Renal pelvis (tissue), 4 donors: ENCODE data around the gene TLE1. TPM values are rescaled to one million over a fixed set of nuclear protein-coding genes. Genes with fewer than 3 reads are reported as not detected.
"Not testable (repeated sequence)": the region's sequence is repeated elsewhere in the genome, so short reads cannot be mapped to it uniquely, and the experiment has no call there.

Source experiments
- DNase-seq: peaks from one replicate; pipeline ENCODE4 v3.0.0-alpha.2; 2013
- polyA plus RNA-seq, 3 donors: library from polyadenylated mRNA; unstranded; fragments of 120-200 nt; gene quantifications; one replicate each; pipeline ENCODE4 v1.2.1, GENCODE V29; 2013; ENCODE audit not compliant: insufficient read length in 3 of 3

TLE1 gene
- polyA plus RNA-seq, 3 donors, result 53.3 to 77.5 (median 67.6) TPM

DNA sequence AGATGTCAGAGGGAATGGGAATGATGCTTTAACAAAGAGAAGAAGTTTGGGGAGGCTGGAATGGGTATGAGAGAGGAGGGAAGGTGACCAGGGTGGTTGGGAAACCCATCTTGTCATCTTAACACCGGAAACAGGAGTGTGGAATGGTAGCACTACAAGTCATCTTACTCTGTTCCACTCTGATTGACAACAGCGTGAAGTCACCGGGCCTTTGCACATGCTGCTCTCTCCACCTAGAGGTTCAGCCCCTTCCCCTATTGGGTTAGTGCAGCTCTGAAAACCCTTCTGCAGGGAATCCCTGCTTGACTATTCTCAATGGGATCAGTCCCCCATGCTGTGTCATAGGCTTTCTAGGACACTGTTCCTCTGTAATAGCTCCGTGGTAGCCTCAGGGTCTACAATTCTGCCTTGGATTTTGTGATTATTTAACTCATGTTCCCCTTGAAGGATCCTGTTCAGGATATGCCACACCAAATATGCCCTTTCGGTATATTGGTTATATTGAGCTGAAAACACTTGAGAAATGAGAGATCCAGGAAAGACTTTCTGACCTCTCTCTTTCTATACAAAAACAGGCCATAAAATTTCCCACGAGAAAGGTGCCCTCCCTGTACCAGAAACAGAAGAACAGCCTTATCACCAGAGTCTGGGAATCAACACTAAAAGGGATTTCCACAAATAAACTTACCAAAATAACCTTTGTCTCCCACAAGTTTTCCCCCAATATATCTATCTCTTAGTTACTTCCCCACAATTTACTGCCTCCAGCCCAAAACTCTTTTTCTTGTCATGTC lies 86.3 kb downstream of the TLE1 start:
- DNase-seq, result no peak

- DNase-seq, result no peak
These were observed 87.4 kb downstream of the TLE1 start for GRCh38 chr9:81601639-81602623.

DNA sequence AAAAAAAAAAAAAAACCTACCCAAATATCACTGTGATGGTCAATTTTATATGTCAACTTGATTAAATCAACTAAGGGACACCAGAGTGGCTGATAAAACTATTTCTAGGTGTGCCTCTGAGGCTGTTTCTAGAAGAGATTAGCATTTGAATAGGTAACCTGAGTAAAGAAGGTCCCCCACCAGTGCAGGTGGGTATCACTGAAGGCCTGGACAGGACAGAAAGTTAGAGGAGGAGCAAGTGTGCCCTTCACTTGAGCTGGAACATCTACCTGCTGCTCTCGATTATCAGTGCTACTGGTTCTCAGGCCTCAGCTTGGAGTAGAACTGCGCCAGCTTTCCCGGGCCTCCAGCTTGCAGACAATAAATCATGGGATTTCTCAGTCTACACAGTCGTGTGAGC lies 88.7 kb downstream of the TLE1 start:
- no peak for DNase-seq

- DNase-seq, result no peak
These were observed 89.5 kb downstream of the TLE1 start for GRCh38 chr9:81599837-81600236.

GRCh38 chr9:81598811-81599210 lies 90.5 kb downstream of the TLE1 start:
- no peak for DNase-seq

- DNase-seq, result no peak
These were observed 91.2 kb downstream of the TLE1 start for GRCh38 chr9:81598123-81598497.

- no peak for DNase-seq
These were observed 91.8 kb downstream of the TLE1 start for GRCh38 chr9:81597419-81598122.

- DNase-seq, result no peak
These were observed 92.5 kb downstream of the TLE1 start for GRCh38 chr9:81596679-81597418.

DNA sequence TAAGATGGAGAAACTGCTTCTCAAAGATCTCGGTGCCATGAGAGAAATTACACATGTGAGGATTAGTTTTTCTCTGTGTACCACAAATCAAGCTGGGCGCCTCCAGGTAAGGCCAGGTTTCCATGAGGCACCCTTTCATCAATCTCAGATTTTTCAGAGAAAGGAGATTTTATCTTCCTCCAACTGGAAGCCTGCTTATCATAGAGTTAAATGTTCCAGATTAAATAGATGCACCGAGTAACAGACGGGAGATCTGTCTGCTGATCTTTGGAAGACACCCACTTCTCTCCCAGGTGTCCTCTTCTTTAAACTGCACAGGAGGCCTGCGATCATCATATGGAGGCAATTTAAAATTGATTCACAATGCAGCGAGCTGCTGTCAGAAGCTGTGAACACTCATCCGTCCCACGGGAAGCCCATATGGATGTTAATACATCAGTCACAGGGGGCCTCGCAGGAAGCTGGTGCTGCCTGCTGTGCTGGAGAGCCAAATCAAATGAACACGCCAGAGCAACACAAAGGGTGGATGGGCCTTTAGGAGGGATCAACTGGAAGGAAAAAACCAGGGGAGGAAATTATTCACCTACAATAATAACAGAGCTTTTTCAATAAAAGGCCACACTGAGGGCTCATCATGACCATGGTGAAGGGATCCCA lies 93.3 kb downstream of the TLE1 start:
- DNase-seq, result no peak

DNA sequence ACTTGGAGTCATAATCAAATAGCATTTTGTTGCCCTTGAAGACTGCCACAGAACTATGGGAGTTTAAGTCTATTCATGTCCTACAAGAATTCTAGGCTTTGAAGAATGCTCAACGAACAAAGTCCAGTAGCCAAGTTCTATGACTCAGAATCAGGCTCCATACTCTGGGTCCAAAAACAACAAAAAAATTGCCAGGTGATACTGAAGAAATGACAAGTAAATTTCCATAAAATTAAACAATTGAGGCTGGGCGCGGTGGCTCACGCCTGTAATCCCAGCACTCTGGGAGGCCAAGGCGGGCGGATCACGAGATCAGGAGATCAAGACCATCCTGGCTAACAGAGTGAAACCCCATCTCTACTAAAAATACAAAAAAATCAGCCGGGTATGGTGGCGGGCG lies 94.1 kb downstream of the TLE1 start:
- DNase-seq, result not testable (repeated sequence)

- DNase-seq, result no peak
These were observed 94.9 kb downstream of the TLE1 start for GRCh38 chr9:81594415-81594814.

DNA sequence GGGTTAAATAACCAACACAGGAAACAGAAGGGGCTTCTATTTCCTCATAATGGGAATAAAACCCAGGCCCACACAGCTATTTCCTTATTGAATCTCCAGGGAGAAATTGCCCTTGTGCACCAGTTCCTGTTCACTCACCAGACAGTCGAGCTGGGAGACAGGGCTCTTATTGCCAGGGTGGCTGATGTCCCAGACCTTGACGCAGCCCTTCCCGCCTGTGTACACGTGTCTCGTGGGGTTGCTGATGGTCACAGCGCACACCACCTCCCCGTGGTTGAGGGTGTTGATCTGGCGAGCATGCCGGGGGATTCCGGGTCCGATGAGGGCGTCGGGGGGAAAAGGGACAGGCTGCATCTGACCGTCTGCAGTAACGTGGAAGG lies 96.5 kb downstream of the TLE1 start:
- no peak for DNase-seq

- DNase-seq, result no peak
These were observed 97.6 kb downstream of the TLE1 start for GRCh38 chr9:81591791-81592190.

DNA sequence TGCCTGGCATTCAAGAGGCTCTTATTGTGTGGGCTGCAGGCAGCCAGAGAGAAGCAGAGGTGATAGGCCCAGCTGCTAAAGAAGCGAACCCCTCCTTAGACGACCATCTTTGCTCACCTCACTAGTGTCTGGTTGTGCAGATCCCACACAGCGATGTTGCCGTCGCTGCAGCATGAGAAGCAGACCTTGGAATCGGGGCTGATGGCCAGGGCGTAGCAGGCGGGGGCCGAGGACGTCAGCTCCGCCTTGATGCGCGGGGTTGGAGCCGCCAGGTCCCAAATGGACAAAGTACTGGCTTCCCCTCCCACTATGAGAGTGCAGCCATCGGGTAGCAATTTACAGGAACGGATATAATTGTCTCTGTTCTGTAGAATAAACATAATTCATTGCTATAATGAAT lies 98.7 kb downstream of the TLE1 start:
- no peak for DNase-seq

- no peak for DNase-seq
These were observed 99.5 kb downstream of the TLE1 start for GRCh38 chr9:81589819-81590218.

DNA sequence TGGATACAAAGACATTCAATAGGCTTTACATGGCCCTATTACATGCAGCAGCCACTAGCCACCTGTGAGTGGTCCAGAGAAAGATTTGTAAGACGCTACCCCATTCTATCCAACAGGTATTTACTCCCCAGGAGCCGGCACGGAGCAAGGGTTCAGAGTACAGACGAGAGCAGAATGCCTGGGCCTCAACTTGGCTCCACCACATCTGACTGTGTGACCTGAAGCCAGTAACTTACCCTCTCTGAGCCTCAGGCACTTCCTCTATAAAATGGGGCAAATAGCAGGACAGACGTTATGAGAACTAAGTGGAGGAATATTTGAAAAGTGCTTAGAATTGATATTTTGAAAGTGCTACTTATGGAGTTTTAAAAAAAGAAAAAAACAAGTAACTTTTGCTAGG lies 100.0 kb downstream of the TLE1 start:
- no peak for DNase-seq

GRCh38 chr9:81588148-81588871 lies 101.0 kb downstream of the TLE1 start:
- peak; percentile 78 for DNase-seq

GRCh38 chr9:81586786-81587185 lies 102.6 kb downstream of the TLE1 start:
- DNase-seq, result no peak

DNA sequence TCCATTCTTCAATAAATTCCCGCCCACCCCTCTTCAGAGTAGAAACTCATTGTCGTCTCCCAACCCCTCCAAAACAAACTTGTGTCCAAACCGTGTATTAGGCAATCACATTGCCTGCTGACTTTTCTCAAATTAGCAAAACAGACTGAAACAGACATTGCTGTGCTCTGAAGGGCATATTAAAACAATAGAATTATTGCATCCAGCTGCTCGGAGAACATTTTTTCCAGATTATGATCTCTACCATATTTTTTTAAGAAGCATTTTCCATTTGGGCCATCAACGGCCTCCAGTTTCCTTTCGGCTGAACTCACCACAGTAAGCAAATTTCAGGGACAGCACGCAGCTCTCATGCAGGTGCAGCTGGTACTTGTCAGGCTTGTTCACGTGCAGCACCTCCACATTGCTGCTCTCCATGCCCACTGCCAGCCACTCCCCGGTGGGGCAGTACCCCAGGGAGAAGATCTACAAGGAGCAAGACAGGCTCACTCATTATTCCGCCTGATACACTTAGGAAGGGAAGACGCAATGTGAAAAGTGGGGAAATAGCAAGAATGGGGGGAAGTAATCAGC lies 104.1 kb downstream of the TLE1 start:
- DNase-seq, result no peak

DNA sequence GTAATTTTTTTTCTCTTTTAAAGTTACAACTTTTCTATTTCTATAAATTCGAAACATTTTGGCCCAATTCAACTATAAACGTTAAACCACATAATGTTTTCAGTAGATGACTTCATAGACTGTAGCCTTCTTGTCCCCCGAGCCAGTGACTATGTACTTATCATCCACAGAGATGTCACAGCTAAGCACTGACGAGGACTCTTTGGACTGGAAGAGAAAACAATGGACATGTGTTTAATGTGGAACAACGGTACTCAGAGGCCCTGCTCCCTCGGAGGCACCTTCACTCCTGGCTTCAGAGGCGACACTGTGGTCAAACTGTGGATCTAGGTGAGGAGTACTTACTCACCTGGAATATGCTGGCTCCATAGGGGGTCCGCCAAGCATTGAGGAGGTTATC lies 105.2 kb downstream of the TLE1 start:
- no peak for DNase-seq
